ENCODE data around the gene NEUROD2. TPM values are rescaled to one million over a fixed set of nuclear protein-coding genes. Genes with fewer than 3 reads are reported as not detected.

The NEUROD2 gene
- total RNA-seq, 4 donors from 2014 or later: 0.06 TPM; not detected in 3

- TF ChIP-seq, protein P1, sequence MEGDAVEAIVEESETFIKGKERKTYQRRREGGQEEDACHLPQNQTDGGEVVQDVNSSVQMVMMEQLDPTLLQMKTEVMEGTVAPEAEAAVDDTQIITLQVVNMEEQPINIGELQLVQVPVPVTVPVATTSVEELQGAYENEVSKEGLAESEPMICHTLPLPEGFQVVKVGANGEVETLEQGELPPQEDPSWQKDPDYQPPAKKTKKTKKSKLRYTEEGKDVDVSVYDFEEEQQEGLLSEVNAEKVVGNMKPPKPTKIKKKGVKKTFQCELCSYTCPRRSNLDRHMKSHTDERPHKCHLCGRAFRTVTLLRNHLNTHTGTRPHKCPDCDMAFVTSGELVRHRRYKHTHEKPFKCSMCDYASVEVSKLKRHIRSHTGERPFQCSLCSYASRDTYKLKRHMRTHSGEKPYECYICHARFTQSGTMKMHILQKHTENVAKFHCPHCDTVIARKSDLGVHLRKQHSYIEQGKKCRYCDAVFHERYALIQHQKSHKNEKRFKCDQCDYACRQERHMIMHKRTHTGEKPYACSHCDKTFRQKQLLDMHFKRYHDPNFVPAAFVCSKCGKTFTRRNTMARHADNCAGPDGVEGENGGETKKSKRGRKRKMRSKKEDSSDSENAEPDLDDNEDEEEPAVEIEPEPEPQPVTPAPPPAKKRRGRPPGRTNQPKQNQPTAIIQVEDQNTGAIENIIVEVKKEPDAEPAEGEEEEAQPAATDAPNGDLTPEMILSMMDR (IDR thresholded peaks at IDR 0.05): no peak
- DNase-seq (ENCODE audit: low spot score) (no peak), ATAC-seq (ENCODE audit: low FRiP score) (no peak)
These were observed 42.4 kb upstream of the NEUROD2 start for GRCh38 chr17:39650121-39650579.

DNA sequence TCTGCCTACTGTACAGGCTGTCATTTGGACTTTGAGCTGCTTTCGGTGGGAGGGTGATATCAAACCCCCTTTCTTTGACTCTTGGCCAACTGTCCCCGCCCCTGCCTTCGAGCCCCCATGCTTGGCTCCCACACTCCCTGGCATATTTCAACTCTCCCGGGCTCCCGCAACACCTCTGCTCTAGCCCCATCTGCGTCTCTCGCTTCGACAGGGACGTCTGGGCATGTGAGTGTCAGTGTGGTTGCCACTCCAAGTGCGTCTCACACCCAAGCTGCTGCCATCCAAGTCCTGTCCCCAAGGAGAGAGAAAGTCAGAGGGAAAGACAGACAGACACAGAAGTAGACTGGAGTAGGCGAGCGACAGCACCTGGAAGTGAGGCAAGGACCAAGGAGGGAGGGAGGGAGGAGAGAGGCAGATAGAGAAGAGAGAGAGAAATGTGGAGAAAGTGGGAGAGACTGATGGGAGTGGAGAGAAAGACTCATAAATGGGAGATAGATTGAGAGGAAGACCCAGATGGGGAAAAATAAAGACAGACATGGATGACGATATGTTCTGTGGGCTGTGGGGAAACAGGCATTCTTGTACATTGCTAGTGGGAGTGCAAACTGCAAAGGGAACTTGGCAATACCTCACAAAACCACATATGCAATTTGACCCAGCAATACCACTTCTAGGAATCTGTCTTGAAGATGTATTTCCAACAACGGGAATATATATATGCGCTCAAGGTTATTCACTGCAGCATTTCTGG lies 41.1 kb upstream of the NEUROD2 start:
- ATAC-seq (ENCODE audit: low FRiP score) (no peak), DNase-seq (ENCODE audit: low spot score) (no peak)
- TF ChIP-seq, protein P1 (IDR thresholded peaks at IDR 0.05): no peak

- ATAC-seq (ENCODE audit: low FRiP score) (no peak), DNase-seq (ENCODE audit: low spot score) (no peak)
- TF ChIP-seq, protein P1 (IDR thresholded peaks at IDR 0.05): no peak
These were observed 39.5 kb upstream of the NEUROD2 start for GRCh38 chr17:39647256-39647655.

- TF ChIP-seq, protein P1 (IDR thresholded peaks at IDR 0.05): no peak
- DNase-seq (ENCODE audit: low spot score): no peak
- ATAC-seq (ENCODE audit: low FRiP score): no peak
These were observed 35.6 kb upstream of the NEUROD2 start for GRCh38 chr17:39643271-39643670.

- no peak for ATAC-seq (ENCODE audit: low FRiP score)
- TF ChIP-seq, protein P1 (IDR thresholded peaks at IDR 0.05): no peak
- no peak for DNase-seq (ENCODE audit: low spot score)
These were observed 34.8 kb upstream of the NEUROD2 start for GRCh38 chr17:39642291-39643074.

GRCh38 chr17:39641883-39642282 lies 34.2 kb upstream of the NEUROD2 start:
- no peak for ATAC-seq (ENCODE audit: low FRiP score)
- no peak for DNase-seq (ENCODE audit: low spot score)
- TF ChIP-seq, protein P1 (IDR thresholded peaks at IDR 0.05): no peak
